Testis (tissue), 2 donors: ENCODE measurements around the gene CEP63.

Source experiments
- CTCF ChIP-seq, 3 experiments: fragments of 450-650 bp in 2 of 3; fragments of 200-600 bp in 1 of 3; sonication (generic) in 1 of 3; IDR thresholded peaks; one replicate each; pipeline ENCODE4 v1.5.1; 2016 to 2019; ENCODE audit warnings: antibody characterized with exemption in 3 of 3, mild to moderate bottlenecking in 2 of 3, moderate library complexity in 1 of 3
- POLR2A ChIP-seq: fragments of 450-650 bp; IDR thresholded peaks from one replicate; pipeline ENCODE4 v1.6.1; 2017; ENCODE audit warnings: antibody characterized with exemption, mild to moderate bottlenecking, moderate library complexity

DNA sequence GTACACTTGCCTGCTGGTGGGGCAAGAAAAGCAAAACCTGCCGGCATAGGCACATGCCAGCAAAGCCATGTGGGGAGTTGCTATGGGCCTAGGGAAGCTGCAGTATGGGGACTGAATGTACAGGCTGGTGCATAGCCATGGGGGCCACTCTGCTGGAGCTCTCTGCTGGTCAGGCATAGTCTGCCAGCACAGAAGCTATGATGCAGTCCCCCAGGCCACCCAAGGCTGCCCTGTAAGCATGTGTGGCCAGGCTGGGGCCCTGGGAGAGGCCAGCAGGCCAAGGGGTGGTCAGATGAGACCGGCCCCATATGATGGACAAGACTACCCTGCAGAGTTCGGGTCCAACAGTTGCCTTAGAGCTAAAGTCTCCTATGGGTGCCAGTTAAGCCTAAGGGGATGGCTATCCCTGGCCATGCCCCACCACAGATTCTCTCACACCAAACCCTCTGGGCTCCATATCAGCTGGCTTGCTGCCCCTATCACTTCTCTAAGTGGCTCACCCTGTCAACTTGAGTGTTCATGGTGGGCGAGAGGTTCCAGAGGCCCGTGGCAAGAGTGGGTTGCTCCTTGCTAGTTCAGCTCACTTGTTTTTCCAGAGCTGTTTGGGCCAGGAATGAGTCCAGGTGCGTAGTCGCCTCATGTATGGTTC is 41.8 kb downstream of the CEP63 start:
- TF ChIP-seq CTCF (IDR thresholded peaks at IDR 0.05) (no peak), POLR2A (no peak)
